ENCODE data around the gene KIF3B.
"Not testable (repeated sequence)": the region's sequence is repeated elsewhere in the genome, so short reads cannot be mapped to it uniquely, and the experiment has no call there.

Gene KIF3B

GRCh38 chr20:32246208-32246607 lies 31.2 kb upstream of the KIF3B start:
- in situ Hi-C loops (cut with HindIII; ENCODE audit: low sequenced_read_pairs): not testable (repeated sequence)

DNA sequence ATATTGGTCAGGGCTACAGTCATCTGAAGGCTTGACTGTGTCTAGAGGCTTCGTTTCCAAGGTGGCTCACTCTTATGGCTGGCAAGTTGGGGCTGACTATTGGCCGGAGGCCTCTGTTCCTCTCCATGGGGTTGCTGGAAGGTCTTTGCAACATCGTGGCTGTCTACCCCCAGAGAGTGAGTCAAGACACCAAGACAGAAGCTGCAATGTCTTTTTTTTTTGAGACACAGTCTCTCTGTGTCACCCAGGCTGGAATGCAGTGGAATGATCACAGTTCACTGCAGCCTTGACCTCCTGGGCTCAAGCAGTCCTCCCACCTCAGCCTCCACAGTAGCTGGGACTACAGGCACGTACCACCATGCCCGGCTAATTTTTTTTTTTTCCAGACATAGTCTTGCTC lies 29.4 kb upstream of the KIF3B start:
- in situ Hi-C loops (cut with HindIII; ENCODE audit: low sequenced_read_pairs): no loop called here

- in situ Hi-C loops (cut with HindIII; ENCODE audit: low sequenced_read_pairs): no loop called here
Measured at GRCh38 chr20:32249030-32249738, 28.3 kb upstream of the KIF3B start.

GRCh38 chr20:32251470-32251869 lies 26.0 kb upstream of the KIF3B start:
- in situ Hi-C loops (cut with HindIII; ENCODE audit: low sequenced_read_pairs): no loop called here

- in situ Hi-C loops (cut with HindIII; ENCODE audit: low sequenced_read_pairs): no loop called here
Measured at GRCh38 chr20:32252189-32252588, 25.3 kb upstream of the KIF3B start.

DNA sequence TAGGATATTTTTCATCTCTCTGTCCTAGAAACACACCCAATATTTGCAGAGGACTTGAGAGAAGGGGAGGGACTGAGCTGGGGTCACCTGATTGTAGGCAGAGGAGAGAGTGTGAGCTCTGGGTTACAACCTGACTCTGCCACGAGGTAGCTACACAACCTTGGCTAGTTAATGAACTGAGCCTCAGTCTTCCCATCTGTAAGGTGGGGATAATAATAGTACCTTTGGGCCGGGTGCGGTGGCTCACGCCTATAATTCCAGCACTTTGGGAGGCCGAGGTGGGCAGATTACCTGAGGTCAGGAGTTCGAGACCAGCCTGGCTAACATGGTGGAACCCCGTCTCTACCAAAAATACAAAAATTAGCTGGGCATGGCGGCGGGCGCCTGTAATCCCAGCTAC lies 16.5 kb upstream of the KIF3B start:
- in situ Hi-C loops (cut with HindIII; ENCODE audit: low sequenced_read_pairs): not testable (repeated sequence)

DNA sequence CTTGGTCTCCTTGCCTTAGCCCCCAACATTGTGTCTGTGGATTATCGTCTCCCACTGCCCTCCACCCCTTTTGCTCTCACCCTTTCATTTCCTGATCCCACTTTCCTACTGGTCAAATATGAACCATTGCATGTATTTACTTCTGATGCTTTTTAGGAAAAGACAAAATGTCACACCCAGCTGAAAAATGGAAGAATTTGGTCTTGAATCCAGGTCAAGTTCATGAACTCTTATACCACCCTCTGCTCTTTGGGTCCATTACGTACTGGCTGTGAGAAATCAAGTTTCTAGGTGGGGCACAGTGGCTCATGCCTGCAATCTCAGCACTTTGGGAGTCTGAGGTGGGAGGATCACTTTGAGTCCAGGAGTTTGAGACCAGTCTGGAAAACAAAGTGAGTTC lies 15.8 kb upstream of the KIF3B start:
- in situ Hi-C loops (cut with HindIII; ENCODE audit: low sequenced_read_pairs): no loop called here

GRCh38 chr20:32263398-32263954 lies 14.0 kb upstream of the KIF3B start:
- in situ Hi-C loops (cut with HindIII; ENCODE audit: low sequenced_read_pairs): no loop called here

DNA sequence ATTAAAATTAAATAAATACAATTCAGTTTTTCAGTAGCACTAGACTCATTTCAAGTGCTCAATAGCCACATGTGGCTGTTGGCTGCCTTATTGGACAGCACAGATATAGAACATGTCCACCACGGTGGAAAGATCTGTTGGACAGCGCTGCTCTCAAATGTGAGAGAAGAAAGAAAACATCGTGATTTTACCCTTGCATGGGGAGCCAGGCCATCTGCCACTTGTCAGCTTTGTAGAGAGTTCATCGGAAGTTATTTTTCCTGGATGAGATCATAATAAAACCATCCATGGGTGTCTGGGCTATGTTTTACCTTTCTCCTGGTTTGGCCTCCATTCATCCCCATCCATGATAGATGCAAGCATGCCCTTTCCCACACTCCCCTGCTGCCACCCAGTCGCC lies 5.8 kb upstream of the KIF3B start:
- in situ Hi-C loops (cut with HindIII; ENCODE audit: low sequenced_read_pairs): no loop called here

DNA sequence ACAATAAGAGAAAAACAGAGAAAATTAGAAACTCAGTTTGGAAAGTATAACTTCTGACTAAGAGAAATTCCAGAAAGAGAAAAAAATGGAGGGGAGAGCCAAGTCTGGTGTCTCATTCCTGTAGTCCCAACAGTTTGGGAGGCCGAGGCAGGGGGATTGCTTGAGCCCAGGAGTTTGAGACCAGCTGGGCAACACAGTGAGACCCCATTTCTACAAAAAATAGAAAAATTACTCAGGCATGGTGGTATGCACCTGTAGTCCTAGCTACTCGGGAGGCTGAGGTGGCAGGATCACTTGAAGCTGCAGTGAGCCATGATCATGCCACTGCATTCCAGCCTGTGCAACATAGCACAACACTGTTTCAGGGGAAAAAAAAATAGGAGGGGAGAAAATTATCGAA lies 3.1 kb upstream of the KIF3B start:
- in situ Hi-C loops (cut with HindIII; ENCODE audit: low sequenced_read_pairs): no loop called here

- in situ Hi-C loops (cut with HindIII; ENCODE audit: low sequenced_read_pairs): loop anchor here (5.0 kb wide), 1 partner anchor 42 kb away; no protein-coding TSS in a partner anchor
Measured at GRCh38 chr20:32275163-32275562, 2.3 kb upstream of the KIF3B start.

DNA sequence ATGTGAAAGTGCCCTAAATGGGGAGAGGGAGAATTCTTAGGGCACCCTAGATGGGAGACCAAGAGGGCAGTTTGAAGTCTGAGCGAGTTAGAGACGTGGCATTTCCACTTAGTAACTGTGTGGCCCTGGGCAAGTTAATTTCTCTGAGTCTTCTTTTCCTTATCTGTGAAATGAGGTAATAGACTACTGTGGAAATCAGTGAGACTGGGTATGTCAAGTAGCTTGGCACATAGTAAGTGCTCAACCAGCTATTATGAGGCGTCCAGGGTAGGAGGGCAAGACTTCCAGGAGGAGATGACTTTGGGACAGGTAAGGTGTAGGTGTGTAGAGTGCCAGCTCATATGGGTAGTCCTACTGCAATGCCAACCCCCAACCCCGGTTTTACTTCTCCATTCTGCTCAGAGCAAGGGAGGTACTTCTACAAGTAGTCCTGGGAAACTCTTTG lies 770 bp downstream of the KIF3B start:
- in situ Hi-C loops (cut with HindIII; ENCODE audit: low sequenced_read_pairs): loop anchor here (5.0 kb wide), 1 partner anchor 39 kb away; no protein-coding TSS in a partner anchor

DNA sequence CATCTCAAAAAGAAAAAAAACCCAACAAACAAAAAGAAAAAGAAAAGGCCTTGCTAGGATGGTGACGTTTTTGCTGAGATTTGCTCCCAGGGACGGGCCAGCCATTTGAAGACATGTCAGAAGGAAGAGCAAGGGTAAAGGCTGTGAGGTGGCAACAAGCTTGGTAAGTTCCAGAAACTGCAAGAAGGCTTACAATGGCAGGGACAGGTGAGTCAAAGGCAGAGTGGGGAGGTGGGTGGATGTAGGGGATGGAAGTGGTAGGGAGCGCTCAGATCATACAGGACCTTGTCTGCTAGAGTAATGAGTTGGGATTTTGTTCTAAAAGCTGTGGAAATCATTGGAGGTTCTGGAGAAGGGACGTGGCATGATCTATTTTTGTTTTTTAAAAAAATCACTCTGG lies 4.3 kb downstream of the KIF3B start:
- in situ Hi-C loops (cut with HindIII; ENCODE audit: low sequenced_read_pairs): no loop called here

DNA sequence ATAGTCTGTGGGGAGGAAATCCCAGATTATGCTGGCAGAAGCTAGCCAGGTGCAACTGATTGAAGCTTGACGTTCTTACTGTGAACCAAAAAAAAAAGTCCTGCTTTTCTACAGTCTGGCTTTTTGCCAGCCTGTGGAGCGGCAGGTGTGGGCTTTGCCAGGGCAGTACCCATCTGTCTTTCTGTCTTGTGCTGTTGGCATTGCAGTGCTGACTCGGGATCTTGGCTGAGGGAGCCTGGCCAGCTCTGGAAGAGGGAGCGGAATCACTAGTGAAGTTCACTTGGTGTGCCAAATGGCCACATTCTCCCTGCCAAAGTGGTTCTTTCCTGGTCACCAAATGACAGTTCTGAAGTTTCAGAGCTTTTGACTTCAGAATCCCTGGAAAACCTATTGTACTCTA lies 5.0 kb downstream of the KIF3B start:
- in situ Hi-C loops (cut with HindIII; ENCODE audit: low sequenced_read_pairs): no loop called here

DNA sequence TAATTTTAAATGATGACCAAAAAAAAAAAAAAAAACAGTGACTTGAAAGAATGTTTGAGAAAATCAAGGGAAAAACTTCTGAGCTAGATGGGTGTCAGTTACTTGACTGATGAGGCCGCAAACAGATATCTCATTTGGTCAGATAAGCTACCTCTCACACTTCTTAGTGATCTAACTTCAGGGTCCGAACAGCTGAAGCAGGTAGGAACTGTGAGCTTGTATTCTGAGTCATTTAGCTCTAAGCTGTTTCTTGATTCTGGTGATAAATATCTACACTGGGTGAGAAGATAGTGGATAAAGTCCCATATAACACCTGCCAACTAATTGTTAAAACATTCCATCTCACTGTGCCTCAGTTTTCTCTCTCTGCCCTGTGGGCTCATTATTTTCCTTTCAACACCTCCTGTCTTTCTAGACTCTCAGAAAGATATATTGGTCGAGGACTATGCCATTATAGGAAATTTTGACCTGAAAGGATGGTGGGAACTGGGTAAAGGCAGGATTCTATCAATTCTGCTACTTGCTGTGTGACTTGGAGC lies 7.7 kb downstream of the KIF3B start:
- in situ Hi-C loops (cut with HindIII; ENCODE audit: low sequenced_read_pairs): no loop called here

- in situ Hi-C loops (cut with HindIII; ENCODE audit: low sequenced_read_pairs): no loop called here
Measured at GRCh38 chr20:32285621-32286371, 8.3 kb downstream of the KIF3B start.

GRCh38 chr20:32287231-32287638 lies 9.8 kb downstream of the KIF3B start:
- in situ Hi-C loops (cut with HindIII; ENCODE audit: low sequenced_read_pairs): no loop called here

DNA sequence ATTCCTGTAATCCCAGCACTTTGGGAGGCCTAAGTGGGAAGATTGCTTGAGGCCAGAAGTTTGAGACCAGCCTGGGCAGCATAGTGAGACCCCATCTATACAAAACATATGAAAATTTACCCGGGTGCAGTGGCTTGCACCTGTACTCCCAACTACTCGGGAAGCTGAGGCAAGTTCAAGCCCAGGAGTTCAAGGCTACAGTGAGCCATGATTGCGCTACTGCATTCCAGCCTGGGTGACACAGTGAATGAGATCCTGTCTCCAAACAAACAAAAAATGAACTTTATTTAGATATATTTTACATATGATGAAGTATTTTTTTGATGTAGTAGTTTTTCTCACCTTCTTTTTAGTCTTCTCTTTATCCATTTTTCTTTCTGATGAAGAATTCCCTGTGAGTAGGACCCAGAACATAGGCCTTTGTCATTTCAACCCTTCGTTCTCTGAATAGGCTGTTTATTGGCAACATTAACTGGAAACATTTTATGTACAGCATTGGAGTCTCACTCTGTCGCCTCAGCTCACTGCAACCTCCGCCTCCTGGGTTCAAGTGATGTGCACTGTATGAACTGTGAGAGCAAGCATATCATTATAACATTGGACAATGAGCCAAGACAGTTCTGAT lies 10.9 kb downstream of the KIF3B start:
- in situ Hi-C loops (cut with HindIII; ENCODE audit: low sequenced_read_pairs): no loop called here

GRCh38 chr20:32289299-32289660 lies 11.8 kb downstream of the KIF3B start:
- in situ Hi-C loops (cut with HindIII; ENCODE audit: low sequenced_read_pairs): not testable (repeated sequence)

- in situ Hi-C loops (cut with HindIII; ENCODE audit: low sequenced_read_pairs): no loop called here
Measured at GRCh38 chr20:32289661-32290431, 12.4 kb downstream of the KIF3B start.

DNA sequence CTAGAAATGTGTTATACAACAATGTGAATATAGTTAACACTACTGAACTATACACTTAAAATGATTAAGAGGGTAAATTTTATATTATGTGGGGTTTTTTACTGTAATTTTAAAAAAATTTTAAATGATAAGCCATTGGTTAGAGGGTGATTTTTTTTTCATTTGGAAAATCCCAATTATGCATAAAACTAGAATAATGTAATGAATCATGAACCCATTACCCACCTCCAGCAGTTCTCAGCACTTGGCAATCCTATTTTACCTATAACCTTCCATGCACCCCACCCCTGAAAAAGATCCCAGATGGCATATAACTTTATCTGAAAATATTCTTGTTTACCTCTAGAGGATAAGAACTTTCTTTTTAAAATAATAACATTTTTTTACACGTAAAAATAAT lies 13.7 kb downstream of the KIF3B start:
- in situ Hi-C loops (cut with HindIII; ENCODE audit: low sequenced_read_pairs): no loop called here
